IgD-negative memory B cell (primary cell): ENCODE measurements around the gene ANKS1A. TPM values are rescaled to one million over a fixed set of nuclear protein-coding genes. Genes with fewer than 3 reads are reported as not detected.

Experiments used
- polyA plus RNA-seq: library from polyadenylated mRNA; unstranded; fragments of 300-500 nt; fragmentation: Illumina TruSeq; gene quantifications from one replicate; pipeline ENCODE4 v1.2.3, GENCODE V29; 2021

The ANKS1A gene
- polyA plus RNA-seq, 1 donor from 2014 or later = 3.3 TPM

Other genes starting within 250 kb of the ANKS1A start
- gene ILRUN, start 192.5 kb upstream of the ANKS1A start, polyA plus RNA-seq = 15.4 TPM
- gene SNRPC, start 131.8 kb upstream of the ANKS1A start, polyA plus RNA-seq = 267 TPM
- 2.0 TPM for gene BLTP3A, start 97.2 kb upstream of the ANKS1A start, polyA plus RNA-seq
- 17.3 TPM for gene TAF11, start 1.2 kb upstream of the ANKS1A start, polyA plus RNA-seq